Measurements from ENCODE around the gene PSMD7.

- TF ChIP-seq CTCF (IDR thresholded peaks at IDR 0.05; ENCODE audit: low read depth, low read length, poor library complexity, severe bottlenecking) (no peak), EZH2phosphoT487 (IDR thresholded peaks at IDR 0.05; ENCODE audit: borderline replicate concordance, low read length) (no peak)
These were observed 29.0 kb downstream of the PSMD7 start for GRCh38 chr16:74325641-74326040.

Measured in DOHH2 (cell line).